ENCODE results near the gene GTPBP6.
"Not testable (repeated sequence)": the region's sequence is repeated elsewhere in the genome, so short reads cannot be mapped to it uniquely, and the experiment has no call there.

Gene GTPBP6

GRCh38 chrX:281166-281999 lies 37.2 kb downstream of the GTPBP6 start, which contains the start of gene PLCXD1:
Gene PLCXD1 (plus strand): TSS chrX:281381. CDS start chrX:284188, 2,807 bp downstream.
- no peak within 1 kb of the TSS for H3K4me3 ChIP-seq (ENCODE audit: low read depth in 1 of 2, low read length in 1 of 2)
- H3K36me3 ChIP-seq = no peaks in the 10 kb centered on the region
- peaks cover 11 to 12% of the 10 kb centered on the region in 2 experiments for H3K4me1 ChIP-seq (ENCODE audit: control insufficient read depth in 1 of 2, insufficient read depth in 1 of 2, low read depth in 1 of 2, low read length in 1 of 2)
- no peaks in the 10 kb centered on the region for H3K27me3 ChIP-seq
- no peaks in the 10 kb centered on the region for H3K9me3 ChIP-seq
- TF ChIP-seq CTCF (IDR thresholded peaks at IDR 0.05) = no peak
- H3K27ac ChIP-seq = no peak within 1 kb of the TSS

DNA sequence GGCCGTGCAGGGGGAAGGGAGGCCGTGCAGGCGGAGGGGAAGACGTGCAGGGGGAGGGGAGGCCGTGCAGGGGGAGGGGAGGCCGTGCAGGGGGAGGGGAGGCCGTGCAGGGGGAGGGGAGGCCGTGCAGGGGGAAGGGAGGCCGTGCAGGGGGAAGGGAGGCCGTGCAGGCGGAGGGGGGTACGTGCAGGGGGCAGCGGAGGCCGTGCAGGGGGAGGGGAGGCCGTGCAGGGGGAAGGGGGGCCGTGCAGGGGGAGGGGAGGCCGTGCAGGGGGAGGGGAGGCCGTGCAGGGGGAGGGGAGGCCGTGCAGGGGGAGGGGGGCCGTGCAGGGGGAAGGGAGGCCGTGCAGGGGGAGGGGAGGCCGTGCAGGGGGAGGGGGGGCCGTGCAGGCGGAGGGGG lies 37.9 kb downstream of the GTPBP6 start:
- H3K36me3 ChIP-seq; H3K4me3 ChIP-seq (ENCODE audit: low read depth in 1 of 2, low read length in 1 of 2); H3K9me3 ChIP-seq; H3K27ac ChIP-seq; H3K27me3 ChIP-seq: not testable (repeated sequence)
- H3K4me1 ChIP-seq (ENCODE audit: control insufficient read depth in 1 of 2, insufficient read depth in 1 of 2, low read depth in 1 of 2, low read length in 1 of 2) = peaks cover 16 to 18% of the 10 kb centered on the region in 2 experiments

- not testable (repeated sequence) for H3K36me3 ChIP-seq; H3K27ac ChIP-seq; H3K4me3 ChIP-seq (ENCODE audit: low read depth in 1 of 2, low read length in 1 of 2); H3K9me3 ChIP-seq; H3K27me3 ChIP-seq
- peaks cover 22 to 24% of the 10 kb centered on the region in 2 experiments for H3K4me1 ChIP-seq (ENCODE audit: control insufficient read depth in 1 of 2, insufficient read depth in 1 of 2, low read depth in 1 of 2, low read length in 1 of 2)
Measured at GRCh38 chrX:279757-280604, 38.6 kb downstream of the GTPBP6 start.

- H3K9me3 ChIP-seq = no peaks in the 10 kb centered on the region
- peaks cover 9% of the 10 kb centered on the region for H3K27me3 ChIP-seq
- H3K27ac ChIP-seq = no peak overlapping the region
- H3K4me3 ChIP-seq (ENCODE audit: low read depth in 1 of 2, low read length in 1 of 2) = peak overlapping the region; percentile 72 to 75
- no peaks in the 10 kb centered on the region for H3K36me3 ChIP-seq
- H3K4me1 ChIP-seq (ENCODE audit: control insufficient read depth in 1 of 2, insufficient read depth in 1 of 2, low read depth in 1 of 2, low read length in 1 of 2) = peaks cover 18 to 21% of the 10 kb centered on the region in 2 experiments
- TF ChIP-seq CTCF (IDR thresholded peaks at IDR 0.05) = no peak
Measured at GRCh38 chrX:276581-277201, 41.9 kb downstream of the GTPBP6 start.

- no peak for TF ChIP-seq CTCF (IDR thresholded peaks at IDR 0.05)
- Histone ChIP-seq H3K4me1 (ENCODE audit: control insufficient read depth in 1 of 2, insufficient read depth in 1 of 2, low read depth in 1 of 2, low read length in 1 of 2) (peaks cover 18% of the 10 kb centered on the region in 2 experiments), H3K4me3 (ENCODE audit: low read depth in 1 of 2, low read length in 1 of 2) (peak overlapping the region; percentile 72 to 75), H3K9me3 (no peaks in the 10 kb centered on the region), H3K27ac (no peak overlapping the region), H3K36me3 (no peaks in the 10 kb centered on the region), H3K27me3 (peaks cover 9% of the 10 kb centered on the region)
Measured at GRCh38 chrX:275967-276580, 42.5 kb downstream of the GTPBP6 start.

- H3K4me3 ChIP-seq (ENCODE audit: low read depth in 1 of 2, low read length in 1 of 2) = peak overlapping the region; percentile 72 to 75
- H3K27me3 ChIP-seq = peaks cover 9% of the 10 kb centered on the region
- TF ChIP-seq CTCF (IDR thresholded peaks at IDR 0.05) = no peak
- H3K4me1 ChIP-seq (ENCODE audit: control insufficient read depth in 1 of 2, insufficient read depth in 1 of 2, low read depth in 1 of 2, low read length in 1 of 2) = peaks cover 18% of the 10 kb centered on the region in 2 experiments
- H3K36me3 ChIP-seq = no peaks in the 10 kb centered on the region
- no peak overlapping the region for H3K27ac ChIP-seq
- H3K9me3 ChIP-seq = no peaks in the 10 kb centered on the region
Measured at GRCh38 chrX:275476-275966, 43.1 kb downstream of the GTPBP6 start.

All from neutrophil (primary cell).